Upper lobe of left lung (tissue), 4 donors: ENCODE data around the gene KCNJ13.

Experiments used
- CTCF ChIP-seq, 6 experiments: fragments of 450-650 bp in 4 of 6; fragments of 200-600 bp in 2 of 6; sonication (generic) in 2 of 6; IDR thresholded peaks; one replicate each; pipeline ENCODE4 v1.5.1; 2016 to 2019; ENCODE audit warnings: antibody characterized with exemption in 6 of 6
- EP300 ChIP-seq, 4 donors: sonication (generic); formaldehyde crosslinking; IDR thresholded peaks; one replicate each; pipeline ENCODE4 v1.5.1; 2017; ENCODE audit warnings: antibody characterized with exemption in 4 of 4, control low read depth in 2 of 4
- POLR2A ChIP-seq, 4 donors: fragments of 450-650 bp; IDR thresholded peaks; one replicate each; pipeline ENCODE4 v1.5.1; 2016 to 2017; ENCODE audit warnings: antibody characterized with exemption in 4 of 4, mild to moderate bottlenecking in 2 of 4
- POLR2AphosphoS5 ChIP-seq, 2 donors: sonication (generic); formaldehyde crosslinking; IDR thresholded peaks; one replicate each; pipeline ENCODE4 v1.5.1; 2017; ENCODE audit warnings: antibody characterized with exemption in 2 of 2

DNA sequence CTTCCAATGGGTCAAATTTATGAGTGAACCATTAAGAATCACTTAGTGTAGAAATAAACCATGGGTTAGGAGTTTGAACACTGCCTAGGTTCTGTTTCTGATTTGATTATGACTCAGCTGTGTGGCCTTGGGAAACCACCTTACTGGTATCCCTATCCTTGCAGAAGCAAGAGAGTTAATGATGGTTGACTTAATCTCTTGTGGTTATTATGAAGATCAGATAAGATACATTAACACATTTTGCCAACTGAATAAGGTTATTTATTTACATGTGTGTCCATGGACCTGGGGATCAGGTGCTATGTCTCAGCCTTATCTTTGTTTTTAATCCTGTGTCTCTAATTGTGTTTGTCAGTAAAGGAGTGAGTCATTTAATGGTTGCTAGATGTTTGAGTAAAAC is 5.4 kb upstream of the KCNJ13 start:
- TF ChIP-seq CTCF (IDR thresholded peaks at IDR 0.05) (no peak), POLR2AphosphoS5 (IDR thresholded peaks at IDR 0.05) (no peak), POLR2A (IDR thresholded peaks at IDR 0.05) (no peak), EP300 (IDR thresholded peaks at IDR 0.05) (no peak)
